H1 (cell line): ENCODE results near the gene PCNX3. TPM values are rescaled to one million over a fixed set of nuclear protein-coding genes. Genes with fewer than 3 reads are reported as not detected.

Experiments
- CTCF ChIA-PET: fragments of 300-600 bp; sonication (Branson Sonifier 250); formaldehyde crosslinking; loops from one replicate; lab custom pipeline; 2021; ENCODE audit not compliant: partially characterized antibody; lab: Charles Lee
- POLR2A ChIA-PET: fragments of 300-600 bp; sonication (Branson Sonifier 250); formaldehyde crosslinking; loops from one replicate; lab custom pipeline; 2021; ENCODE audit warnings: inconsistent platforms; ENCODE audit not compliant: partially characterized antibody; lab: Charles Lee
- DNase-seq, 2 experiments: peaks; one replicate each; pipeline versions ENCODE4 v3.0.0 to v3.0.0-alpha.2; 2010 to 2022; ENCODE audit warnings: low spot score in 2 of 2, low read depth in 1 of 2, mixed read lengths in 1 of 2
- FAIRE-seq: peaks from 2 replicates; lab custom pipeline; 2011; peaks lifted over from hg19 to GRCh38; lab: Jason Lieb, UNC
- H2AFZ ChIP-seq: 2 replicates; pipeline ENCODE4 v1.8.1; 2012; ENCODE audit warnings: low read length, inconsistent platforms
- H2AK5ac ChIP-seq: 2 replicates; pipeline ENCODE4 v1.6.1; 2013; ENCODE audit warnings: low read depth, low read length
- H2BK120ac ChIP-seq: replicated peaks from 2 replicates; pipeline ENCODE3; 2013; ENCODE audit warnings: low read depth, low read length, inconsistent platforms
- H2BK12ac ChIP-seq: 2 replicates; pipeline ENCODE4 v1.6.1; 2013; ENCODE audit warnings: low read depth, low read length
- H2BK15ac ChIP-seq: 2 replicates; pipeline ENCODE4 v1.6.1; 2013; ENCODE audit warnings: low read length
- H2BK20ac ChIP-seq: 2 replicates; pipeline ENCODE4 v1.6.1; 2013; ENCODE audit warnings: low read length
- H2BK5ac ChIP-seq: 2 replicates; pipeline ENCODE4 v1.6.1; 2013; ENCODE audit warnings: low read depth, low read length
- H3K14ac ChIP-seq: 2 replicates; pipeline ENCODE4 v1.6.1; 2013; ENCODE audit warnings: inconsistent platforms; ENCODE audit not compliant: insufficient read length
- H3K18ac ChIP-seq: 2 replicates; pipeline ENCODE4 v1.6.1; 2013; ENCODE audit warnings: low read length; ENCODE audit errors: extremely low read depth
- H3K23ac ChIP-seq: 2 replicates; pipeline ENCODE4 v1.6.1; 2013; ENCODE audit warnings: inconsistent platforms; ENCODE audit not compliant: insufficient read length
- H3K23me2 ChIP-seq: 2 replicates; pipeline ENCODE4 v1.6.1; 2013; ENCODE audit warnings: low read depth, low read length
- H3K27ac ChIP-seq: 2 replicates; pipeline ENCODE4 v1.6.1; 2011; ENCODE audit warnings: low read depth, low read length, inconsistent platforms
- H3K27me3 ChIP-seq, 4 experiments: replicated peaks in 1 of 4; 1 replicate in 1 of 4; 2 replicates in 3 of 4; pipeline versions ENCODE4 v1.6.1 to v1.8.1; 2011 to 2013; ENCODE audit warnings: low read length in 3 of 4, mild to moderate bottlenecking in 3 of 4, inconsistent platforms in 2 of 4, mixed read lengths in 2 of 4, moderate library complexity in 1 of 4; ENCODE audit not compliant: control insufficient read depth in 3 of 4, insufficient read depth in 3 of 4; ENCODE audit errors: extremely low read depth in 1 of 4
- H3K36me3 ChIP-seq, 4 experiments: 2 replicates each; pipeline versions ENCODE4 v1.6.1 to v1.8.1; 2011 to 2013; ENCODE audit warnings: mild to moderate bottlenecking in 4 of 4, low read length in 3 of 4, moderate library complexity in 2 of 4, control low read depth in 1 of 4, inconsistent platforms in 1 of 4; ENCODE audit not compliant: insufficient read depth in 4 of 4, control insufficient read depth in 2 of 4
- H3K4ac ChIP-seq: replicated peaks from 2 replicates; pipeline ENCODE3; 2013; ENCODE audit warnings: low read length, low read depth, mixed read lengths, inconsistent platforms; ENCODE audit not compliant: insufficient read length
- H3K4me1 ChIP-seq, 4 experiments: replicated peaks in 1 of 4; 1 replicate in 1 of 4; 2 replicates in 3 of 4; pipeline versions ENCODE4 v1.6.1 to v1.8.1; 2011 to 2013; ENCODE audit warnings: low read length in 3 of 4, inconsistent platforms in 2 of 4, mixed read lengths in 1 of 4; ENCODE audit not compliant: insufficient read depth in 4 of 4, control insufficient read depth in 3 of 4
- H3K4me2 ChIP-seq, 2 experiments: 2 replicates each; pipeline versions ENCODE4 v1.6.1 to v1.8.1; 2011 to 2013; ENCODE audit warnings: low read depth in 2 of 2, low read length in 2 of 2, control low read depth in 1 of 2, inconsistent platforms in 1 of 2, mild to moderate bottlenecking in 1 of 2; ENCODE audit not compliant: insufficient read depth in 1 of 2
- H3K4me3 ChIP-seq, 4 experiments: fragments of 200-600, 300-600 bp in 1 of 4; sonication (generic), shearing (Covaris generic), sonication (Bioruptor Twin) in 1 of 4; 2 replicates each; pipeline versions ENCODE4 v1.5.1 to v1.8.1; 2011 to 2016; ENCODE audit warnings: low read length in 4 of 4, low read depth in 3 of 4, control low read depth in 2 of 4, inconsistent platforms in 2 of 4, mild to moderate bottlenecking in 2 of 4, mixed read lengths in 1 of 4, moderate library complexity in 1 of 4; ENCODE audit not compliant: insufficient read depth in 2 of 4; ENCODE audit errors: extremely low read depth in 1 of 4
- H3K56ac ChIP-seq: replicated peaks from 2 replicates; pipeline ENCODE3; 2013; ENCODE audit warnings: low read depth, mild to moderate bottlenecking, mixed read lengths, low read length, inconsistent platforms; ENCODE audit not compliant: insufficient read length
- H3K79me1 ChIP-seq: 2 replicates; pipeline ENCODE4 v1.6.1; 2013; ENCODE audit warnings: low read depth, low read length, control low read depth
- H3K79me2 ChIP-seq, 2 experiments: 2 replicates each; pipeline versions ENCODE4 v1.6.1 to v1.8.1; 2012 to 2013; ENCODE audit warnings: low read length in 2 of 2, mild to moderate bottlenecking in 2 of 2, inconsistent platforms in 1 of 2; ENCODE audit not compliant: insufficient read depth in 2 of 2, control insufficient read depth in 1 of 2
- H3K9ac ChIP-seq, 4 experiments: replicated peaks in 1 of 4; 1 replicate in 1 of 4; 2 replicates in 3 of 4; pipeline versions ENCODE4 v1.6.1 to v1.8.1; 2011 to 2013; ENCODE audit warnings: low read depth in 3 of 4, low read length in 3 of 4, control low read depth in 2 of 4, mild to moderate bottlenecking in 2 of 4, moderate library complexity in 2 of 4, inconsistent platforms in 1 of 4; ENCODE audit errors: extremely low read depth in 1 of 4
- H3K9me3 ChIP-seq, 2 experiments: 2 replicates each; pipeline versions ENCODE4 v1.6.1 to v1.8.1; 2012 to 2013; ENCODE audit warnings: mild to moderate bottlenecking in 2 of 2, moderate library complexity in 2 of 2, control low read depth in 1 of 2, inconsistent platforms in 1 of 2, low read depth in 1 of 2, low read length in 1 of 2, mixed read lengths in 1 of 2; ENCODE audit not compliant: insufficient read depth in 2 of 2
- H4K20me1 ChIP-seq, 2 experiments: replicated peaks in 1 of 2; 2 replicates each; pipeline versions ENCODE3 to v1.8.1; 2011 to 2013; ENCODE audit warnings: inconsistent platforms in 2 of 2, low read length in 2 of 2, mild to moderate bottlenecking in 1 of 2; ENCODE audit not compliant: insufficient read depth in 2 of 2, control insufficient read depth in 1 of 2
- H4K5ac ChIP-seq: 2 replicates; pipeline ENCODE4 v1.6.1; 2013; ENCODE audit warnings: low read length, low read depth, mixed read lengths, inconsistent platforms; ENCODE audit not compliant: insufficient read length
- H4K8ac ChIP-seq: 2 replicates; pipeline ENCODE4 v1.8.0; 2013; ENCODE audit warnings: mild to moderate bottlenecking, moderate library complexity, low read length, inconsistent platforms; ENCODE audit not compliant: insufficient read depth; ENCODE audit errors: extremely low read depth
- H4K91ac ChIP-seq: replicated peaks from 2 replicates; pipeline ENCODE3; 2013; ENCODE audit warnings: low read length, mixed read lengths, inconsistent platforms; ENCODE audit not compliant: insufficient read length
- CHD2 ChIP-seq: IDR thresholded peaks from 2 replicates; pipeline ENCODE4 v1.6.1; 2012; ENCODE audit warnings: low read length, improper control_type of control experiment
- EZH2 ChIP-seq: fragments of 200-600 bp; sonication (generic); IDR thresholded peaks from 2 replicates; pipeline ENCODE4 v1.7.1; 2012; ENCODE audit warnings: low read depth, mild to moderate bottlenecking, moderate library complexity, low read length, inconsistent platforms; ENCODE audit not compliant: severe bottlenecking
- FOSL1 ChIP-seq: IDR thresholded peaks from 2 replicates; pipeline ENCODE4 v1.6.1; 2011; ENCODE audit warnings: mild to moderate bottlenecking, low read depth, low read length, moderate library complexity; ENCODE audit not compliant: insufficient read depth
- RXRA ChIP-seq: IDR thresholded peaks from 2 replicates; pipeline ENCODE4 v1.6.1; 2011; ENCODE audit warnings: low read depth, mild to moderate bottlenecking, low read length, moderate library complexity; ENCODE audit not compliant: insufficient read depth
- SUZ12 ChIP-seq: fragments of 200-600 bp; sonication (generic); IDR thresholded peaks from 2 replicates; pipeline ENCODE4 v1.6.1; 2012; ENCODE audit warnings: mild to moderate bottlenecking, inconsistent platforms, low read length, moderate library complexity, mixed read lengths
- WGBS, 2 experiments: shearing (Covaris generic) in 1 of 2; methylation state at CpG; one replicate each; pipeline versions ENCODE4 v1.1.6 to v1.1.7; 2013 to 2015; ENCODE audit warnings: low lambda C conversion rate in 2 of 2, mixed read lengths in 2 of 2, inconsistent platforms in 1 of 2, low coverage in 1 of 2, missing lambda C conversion rate in 1 of 2; ENCODE audit not compliant: insufficient replicate concordance in 2 of 2, insufficient coverage in 1 of 2, insufficient read length in 1 of 2; ENCODE audit errors: extremely low coverage in 1 of 2, missing lambda C conversion rate in 1 of 2; 5-methylcytosine and 5-hydroxymethylcytosine counted together
- polyA plus RNA-seq, 7 experiments: library from polyadenylated mRNA; depleted of rRNA in 3 of 7; stranded (reverse) in 5 of 7; unstranded in 2 of 7; fragments of >200 nt in 5 of 7; fragments of 200-250 nt in 2 of 7; gene quantifications; 1 replicate in 5 of 7; 2 replicates in 1 of 7; 4 replicates in 1 of 7; pipeline versions ENCODE4 v1.2.1 to v1.2.3, GENCODE V29; 2011 to 2013; ENCODE audit warnings: missing spikeins in 2 of 7, mixed read lengths in 2 of 7
- total RNA-seq: library from RNA; stranded (reverse); fragmentation: NEBNext Ultra II Directional; extraction: Animal tissue kit (Norgen Biotek cat#: 25700); gene quantifications from 2 replicates; pipeline ENCODE4 v1.2.1, GENCODE V29; 2021
- TF ChIP-seq, protein P1 (sequence below): IDR thresholded peaks from 2 replicates; pipeline ENCODE4 v1.6.1; 2012; ENCODE audit warnings: inconsistent platforms

PCNX3 gene
- total and polyA plus RNA-seq, 2 of the 8 experiments (the other 6 are each of a cell fraction or from before 2014, with no cell fraction given): 27.2 to 38.8 TPM

GRCh38 chr11:65576232-65576866, 39.2 kb upstream of the PCNX3 start:
- Histone ChIP-seq H3K9me3 (no peaks in the 10 kb centered on the region), H3K27me3 (peaks cover 8 to 39% (median 28%) of the 10 kb centered on the region in 4 experiments), H3K79me1 (no peaks in the 10 kb centered on the region), H3K4ac (no peak overlapping the region), H3K79me2 (peaks cover 0 to under 1% of the 10 kb centered on the region in 2 experiments; a peak in 1 of 4 replicates), H4K5ac (peak overlapping the region; percentile 15), H3K56ac (no peak overlapping the region), H2BK120ac (no peak overlapping the region), H3K4me3 (peak overlapping the region; percentile 12 to 63 (median 25); a peak in 5 of 8 replicates), H3K23me2 (peaks cover 8% of the 10 kb centered on the region; the same call in 1 of the 2 replicates), H4K20me1 (peaks cover 14 to 15% of the 10 kb centered on the region in 2 experiments), H2AFZ (no peak overlapping the region), H2BK5ac (no peak overlapping the region), H3K14ac (no peak overlapping the region), H3K4me1 (peaks cover 9 to 27% (median 18%) of the 10 kb centered on the region in 4 experiments; a peak in 6 of 7 replicates), H2AK5ac (no peak overlapping the region; the same call in 1 of the 2 replicates), H3K18ac (no peak overlapping the region), H4K8ac (peak overlapping the region; percentile 57; the same call in 1 of the 2 replicates), H3K27ac (no peak overlapping the region), H2BK15ac (no peak overlapping the region), H2BK20ac (no peak overlapping the region), H3K4me2 (peak overlapping the region; percentile 64 to 72), H4K91ac (no peak overlapping the region), H3K23ac (no peak overlapping the region), H3K9ac (no peak overlapping the region), H2BK12ac (peak overlapping the region; percentile 62; the same call in 1 of the 2 replicates), H3K36me3 (no peaks in the 10 kb centered on the region)
- TF ChIP-seq, protein P1, sequence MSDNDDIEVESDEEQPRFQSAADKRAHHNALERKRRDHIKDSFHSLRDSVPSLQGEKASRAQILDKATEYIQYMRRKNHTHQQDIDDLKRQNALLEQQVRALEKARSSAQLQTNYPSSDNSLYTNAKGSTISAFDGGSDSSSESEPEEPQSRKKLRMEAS: no peak
- TF ChIP-seq FOSL1 (no peak), SUZ12 (peak; percentile 22; the same call in 1 of the 2 replicates), EZH2 (no peak), RXRA (no peak), CHD2 (no peak)
- no peak for FAIRE-seq
- WGBS, 2 experiments: 38% methylated on average over 13 of the region's 26 CpGs; no CpG with 5 or more reads in 1 of the 2 experiments
- CTCF ChIA-PET: interaction anchor here (1.0 to 7.2 kb wide), 7 partner anchors 11 to 47 kb away, joined by 3 to 97 read pairs (median 12); partner anchors contain the start of gene KCNK7
- POLR2A ChIA-PET: interaction anchor here (0.6 to 3.7 kb wide), 9 partner anchors 9 to 211 kb away, joined by 3 to 36 read pairs (median 6); no protein-coding TSS in a partner anchor
- DNase-seq: no peak
